HEK293 (cell line): Measurements from ENCODE around the gene ADK.
A peak's percentile ranks its signal among the peaks of the same experiment; 100 is the strongest.

Experiments
- CTCF ChIA-PET: fragments of 350-600 bp; formaldehyde crosslinking; extraction: SDS; loops from one replicate; lab custom pipeline; 2021; ENCODE audit warnings: antibody characterized with exemption; lab: Yijun Ruan, JAX
- POLR2A ChIA-PET: fragments of 300-600 bp; formaldehyde crosslinking; extraction: SDS; loops from one replicate; lab custom pipeline; 2020; ENCODE audit warnings: antibody characterized with exemption, inconsistent platforms; lab: Yijun Ruan, JAX
- H3K27ac ChIP-seq: fragments of 200-500 bp; sonication (Bioruptor generic); 2 replicates; pipeline ENCODE4 v1.5.1; 2014; ENCODE audit warnings: low read depth, low read length, control low read depth, inconsistent platforms; ENCODE audit errors: extremely low read depth
- H3K36me3 ChIP-seq, 2 experiments: fragments of 200-500 bp in 1 of 2; sonication (Bioruptor generic) in 1 of 2; 1 replicate in 1 of 2; 2 replicates in 1 of 2; pipeline ENCODE4 v1.5.1; 2014 to 2017; ENCODE audit warnings: inconsistent platforms in 2 of 2, low read length in 2 of 2; ENCODE audit not compliant: control insufficient read depth in 2 of 2, insufficient read depth in 1 of 2
- H3K4me1 ChIP-seq: fragments of 200-500 bp; sonication (Bioruptor generic); 2 replicates; pipeline ENCODE4 v1.5.1; 2014; ENCODE audit warnings: mild to moderate bottlenecking, low read length, inconsistent platforms; ENCODE audit not compliant: control insufficient read depth, insufficient read depth
- H3K4me3 ChIP-seq: 2 replicates; pipeline ENCODE4 v1.5.1; 2011; ENCODE audit warnings: low read depth, mild to moderate bottlenecking, control low read depth, low read length, moderate library complexity
- H3K9me3 ChIP-seq: fragments of 200-500 bp; sonication (Bioruptor generic); 2 replicates; pipeline ENCODE4 v1.5.1; 2014; ENCODE audit warnings: low read depth, low read length, inconsistent platforms; ENCODE audit not compliant: control insufficient read depth, insufficient read depth
- ATF2 ChIP-seq: fragments of 450-650 bp; formaldehyde crosslinking; IDR thresholded peaks from 2 replicates; pipeline ENCODE4 v1.5.1; 2016; ENCODE audit warnings: missing biosample characterization, missing genetic modification characterization, low read depth
- EGR2 ChIP-seq: fragments of 450-650 bp; formaldehyde crosslinking; IDR thresholded peaks from 2 replicates; pipeline ENCODE4 v1.5.1; 2016; ENCODE audit warnings: low read depth, missing biosample characterization, missing genetic modification characterization
- GLI4 ChIP-seq: fragments of 450-650 bp; formaldehyde crosslinking; IDR thresholded peaks from 2 replicates; pipeline ENCODE4 v1.5.1; 2016; ENCODE audit warnings: missing biosample characterization, missing genetic modification characterization
- MZF1 ChIP-seq: fragments of 450-650 bp; formaldehyde crosslinking; IDR thresholded peaks from 2 replicates; pipeline ENCODE4 v1.5.1; 2017; ENCODE audit warnings: missing biosample characterization, missing genetic modification characterization, borderline replicate concordance
- PRDM6 ChIP-seq: fragments of 450-650 bp; formaldehyde crosslinking; IDR thresholded peaks from 2 replicates; pipeline ENCODE4 v1.5.1; 2017; ENCODE audit warnings: missing biosample characterization, missing genetic modification characterization
- WT1 ChIP-seq: fragments of 450-650 bp; formaldehyde crosslinking; IDR thresholded peaks from 2 replicates; pipeline ENCODE4 v1.5.1; 2016; ENCODE audit warnings: missing biosample characterization, missing genetic modification characterization
- ZBTB8A ChIP-seq: fragments of 450-650 bp; formaldehyde crosslinking; IDR thresholded peaks from 2 replicates; pipeline ENCODE4 v1.5.1; 2016; ENCODE audit warnings: missing biosample characterization, missing genetic modification characterization
- ZEB2 ChIP-seq: fragments of 450-650 bp; formaldehyde crosslinking; IDR thresholded peaks from 2 replicates; pipeline ENCODE4 v1.5.1; 2016; ENCODE audit warnings: missing biosample characterization, missing genetic modification characterization
- ZFP41 ChIP-seq: fragments of 450-650 bp; formaldehyde crosslinking; IDR thresholded peaks from 2 replicates; pipeline ENCODE4 v1.5.1; 2016; ENCODE audit warnings: missing biosample characterization, missing genetic modification characterization, borderline replicate concordance
- ZNF16 ChIP-seq: fragments of 450-650 bp; formaldehyde crosslinking; IDR thresholded peaks from 2 replicates; pipeline ENCODE4 v1.5.1; 2016; ENCODE audit warnings: low read depth, missing biosample characterization, missing genetic modification characterization
- ZNF223 ChIP-seq: fragments of 450-650 bp; formaldehyde crosslinking; IDR thresholded peaks from 2 replicates; pipeline ENCODE4 v1.5.1; 2016; ENCODE audit warnings: missing biosample characterization, missing genetic modification characterization
- ZNF266 ChIP-seq: fragments of 450-650 bp; formaldehyde crosslinking; IDR thresholded peaks from 2 replicates; pipeline ENCODE4 v1.5.1; 2016; ENCODE audit warnings: missing biosample characterization, missing genetic modification characterization, low read depth
- ZNF324 ChIP-seq: fragments of 450-650 bp; formaldehyde crosslinking; IDR thresholded peaks from 2 replicates; pipeline ENCODE4 v1.5.1; 2016; ENCODE audit warnings: missing biosample characterization, missing genetic modification characterization
- ZNF366 ChIP-seq: fragments of 450-650 bp; formaldehyde crosslinking; conservative IDR thresholded peaks from 2 replicates; pipeline ENCODE4 v1.5.1; 2016; ENCODE audit warnings: missing biosample characterization, missing genetic modification characterization
- ZNF433 ChIP-seq: fragments of 450-650 bp; formaldehyde crosslinking; IDR thresholded peaks from 2 replicates; pipeline ENCODE4 v1.5.1; 2016; ENCODE audit warnings: missing biosample characterization, missing genetic modification characterization, low read depth
- ZNF580 ChIP-seq: fragments of 450-650 bp; formaldehyde crosslinking; IDR thresholded peaks from 2 replicates; pipeline ENCODE4 v1.5.1; 2016; ENCODE audit warnings: missing biosample characterization, missing genetic modification characterization
- ZNF621 ChIP-seq: fragments of 450-650 bp; formaldehyde crosslinking; IDR thresholded peaks from 2 replicates; pipeline ENCODE4 v1.5.1; 2017; ENCODE audit warnings: missing biosample characterization, missing genetic modification characterization
- ZNF639 ChIP-seq: fragments of 450-650 bp; formaldehyde crosslinking; IDR thresholded peaks from 2 replicates; pipeline ENCODE4 v1.5.1; 2016; ENCODE audit warnings: missing biosample characterization, missing genetic modification characterization
- ZNF654 ChIP-seq: fragments of 450-650 bp; formaldehyde crosslinking; IDR thresholded peaks from 2 replicates; pipeline ENCODE4 v1.5.1; 2016; ENCODE audit warnings: low read depth, missing biosample characterization, missing genetic modification characterization
- ZNF677 ChIP-seq: fragments of 450-650 bp; IDR thresholded peaks from 2 replicates; pipeline ENCODE4 v1.5.0; 2018; ENCODE audit warnings: missing biosample characterization, mild to moderate bottlenecking, missing genetic modification characterization, moderate library complexity
- ZNF747 ChIP-seq: fragments of 450-650 bp; formaldehyde crosslinking; IDR thresholded peaks from 2 replicates; pipeline ENCODE4 v1.5.1; 2016; ENCODE audit warnings: missing biosample characterization, missing genetic modification characterization
- ZSCAN16 ChIP-seq: fragments of 450-650 bp; formaldehyde crosslinking; IDR thresholded peaks from 2 replicates; pipeline ENCODE4 v1.5.1; 2016; ENCODE audit warnings: missing biosample characterization, missing genetic modification characterization

ADK gene

DNA sequence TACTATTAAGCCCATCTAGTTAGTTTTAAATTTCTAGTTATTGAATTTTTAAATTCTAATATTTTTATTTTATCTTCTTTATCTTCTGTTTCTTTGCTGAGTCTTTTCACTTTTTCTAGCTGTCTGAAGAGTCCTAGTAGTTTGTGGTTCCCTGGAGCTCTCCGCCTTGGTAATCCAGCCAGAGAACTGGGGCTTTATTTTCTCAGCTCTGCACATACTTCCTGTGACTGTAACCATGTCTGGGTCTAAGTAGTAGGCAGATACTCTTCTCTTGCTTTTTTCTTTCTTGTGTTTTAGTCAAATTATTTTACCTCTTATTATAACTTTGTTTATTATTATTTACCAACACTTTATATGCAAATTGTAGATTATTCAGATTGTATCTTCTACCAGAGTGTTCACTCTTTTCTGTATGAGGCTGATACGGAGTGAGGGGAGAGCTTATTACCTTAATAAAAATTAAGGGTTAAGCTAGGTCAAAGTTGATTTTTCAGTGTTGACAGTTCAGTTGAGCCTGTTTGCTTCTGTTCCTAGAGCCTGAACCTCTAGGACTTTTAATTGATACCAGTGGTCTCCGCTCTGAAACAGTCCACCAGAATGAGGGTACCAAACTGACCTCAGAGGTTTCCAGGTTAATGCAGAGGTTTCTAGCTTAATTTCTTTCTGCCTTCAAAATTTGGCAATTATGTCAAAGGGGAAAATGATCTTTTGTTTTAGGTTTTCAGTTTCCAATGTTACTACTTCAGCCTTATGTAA is 155.4 kb downstream of the ADK start:
- peaks cover 14% of the 10 kb centered on the region for H3K4me1 ChIP-seq
- no peak overlapping the region for H3K27ac ChIP-seq
- no peaks in the 10 kb centered on the region for H3K9me3 ChIP-seq
- no peaks in the 10 kb centered on the region for H3K36me3 ChIP-seq
- POLR2A ChIA-PET, result no interaction called here
- TF ChIP-seq ZNF654 (tag by site-specific recombination) (no peak), ZBTB8A (no peak), ZNF433 (tag by site-specific recombination) (no peak), ZNF324 (no peak), ATF2 (tag by site-specific recombination) (no peak), ZNF16 (tag by site-specific recombination) (no peak), ZNF677 (tag by site-specific recombination) (no peak), ZNF639 (tag by site-specific recombination) (no peak), ZNF621 (no peak), GLI4 (no peak)
- TF ChIP-seq, all 188 proteins: peak for 0
- CTCF ChIA-PET, result no interaction called here
- H3K4me3 ChIP-seq, result no peak overlapping the region

DNA sequence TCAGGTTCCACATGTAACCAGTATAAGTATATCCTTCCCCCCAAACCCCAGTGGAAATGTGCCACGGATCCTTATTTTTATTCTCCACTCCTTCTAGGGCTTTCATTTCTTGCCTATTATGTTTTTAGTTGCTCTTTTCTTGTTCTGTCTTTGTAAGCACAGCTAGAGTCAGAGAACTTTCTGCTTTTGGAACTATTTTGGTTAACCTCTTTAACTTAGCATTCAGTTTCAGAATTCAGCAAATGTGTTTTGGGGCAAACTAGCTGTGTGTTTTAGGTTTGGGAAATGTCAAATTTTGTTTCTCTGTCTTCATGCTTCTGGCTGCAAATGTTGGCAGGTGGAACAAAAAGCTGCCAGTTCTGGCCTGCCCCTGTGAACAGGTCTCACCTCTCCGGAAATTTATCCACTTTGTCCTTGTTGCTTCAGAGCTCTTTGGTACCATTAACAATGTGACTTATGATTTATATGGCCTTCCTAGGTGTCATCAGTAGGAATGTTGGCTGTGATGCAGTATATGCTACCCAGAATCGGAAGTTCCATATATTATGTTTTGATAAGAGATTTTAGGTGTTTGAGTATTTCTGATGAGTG is 156.1 kb downstream of the ADK start:
- H3K4me1 ChIP-seq, result peaks cover 14% of the 10 kb centered on the region
- ChIA-PET CTCF (no interaction called here), POLR2A (no interaction called here)
- no peak overlapping the region for H3K27ac ChIP-seq
- H3K9me3 ChIP-seq, result no peaks in the 10 kb centered on the region
- TF ChIP-seq ZSCAN16 (tag by site-specific recombination) (no peak), PRDM6 (tag by site-specific recombination) (peak; percentile 48; the same call in 1 of the 2 replicates)
- no peak overlapping the region for H3K4me3 ChIP-seq
- H3K36me3 ChIP-seq, result no peaks in the 10 kb centered on the region

DNA sequence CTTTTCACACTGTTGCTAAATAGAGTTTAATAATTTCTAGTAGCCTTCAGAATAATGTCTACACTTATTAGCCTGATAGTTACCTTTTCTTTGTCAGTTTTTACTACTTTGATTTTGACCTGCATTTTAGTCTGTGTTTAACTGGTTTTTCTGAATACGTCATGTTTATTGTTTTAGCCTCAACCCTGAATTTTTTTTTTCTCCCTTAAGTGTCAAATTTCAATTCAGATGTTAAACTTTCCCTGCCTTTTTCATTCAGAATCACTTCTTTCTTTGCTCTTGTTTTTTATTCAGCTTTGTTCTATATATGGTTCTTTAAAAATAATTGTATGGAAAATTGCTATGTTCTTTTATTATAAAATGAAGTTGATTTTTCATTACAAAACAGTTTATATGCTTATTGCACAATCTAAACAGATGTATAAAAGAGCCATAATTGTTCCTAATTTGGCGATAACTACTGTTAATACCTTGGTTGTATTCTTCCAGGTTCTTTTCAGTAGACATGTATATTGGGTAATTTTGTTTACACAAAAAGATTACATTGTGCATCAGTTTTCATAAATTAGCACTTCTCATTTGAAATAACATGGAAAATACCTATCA is 159.7 kb downstream of the ADK start:
- ChIA-PET CTCF (no interaction called here), POLR2A (no interaction called here)
- Histone ChIP-seq H3K4me3 (no peak overlapping the region), H3K9me3 (no peaks in the 10 kb centered on the region), H3K4me1 (peaks cover 14% of the 10 kb centered on the region), H3K36me3 (no peaks in the 10 kb centered on the region), H3K27ac (no peak overlapping the region)
- TF ChIP-seq ZNF366, result 0 out of 2 replicates have a peak, but pooled peaks have one; percentile 19
- TF ChIP-seq ZNF266 (tag by site-specific recombination), result no peak
- peak; percentile 91 for TF ChIP-seq WT1 (tag by site-specific recombination)
- no peak for TF ChIP-seq MZF1
- no peak for TF ChIP-seq ZNF223
- TF ChIP-seq ZEB2 (tag by site-specific recombination), result 0 out of 2 replicates have a peak, but pooled peaks have one; percentile 40
- TF ChIP-seq ZNF580 (tag by site-specific recombination), result peak; percentile 46; the same call in 1 of the 2 replicates
- TF ChIP-seq EGR2 (tag by site-specific recombination), result no peak
- TF ChIP-seq ZNF747 (tag by site-specific recombination), result no peak
- no peak for TF ChIP-seq ZFP41 (tag by site-specific recombination)
